ENCODE results near the gene STK16. TPM values are rescaled to one million over a fixed set of nuclear protein-coding genes. Genes with fewer than 3 reads are reported as not detected.

Gene STK16
- total RNA-seq, 1 donor, result 18.5 TPM

- H3K27me3 ChIP-seq (ENCODE audit: insufficient read depth, low read length), result no peaks in the 10 kb centered on the region
Observed at GRCh38 chr2:219220652-219221402, 24.5 kb upstream of the STK16 start.

GRCh38 chr2:219221957-219222518 is 23.2 kb upstream of the STK16 start:
- Histone ChIP-seq H3K27me3 (ENCODE audit: insufficient read depth, low read length) (no peaks in the 10 kb centered on the region), H3K4me3 (ENCODE audit: low read length) (no peak overlapping the region), H3K4me1 (ENCODE audit: insufficient read depth, low read length) (peaks cover 51% of the 10 kb centered on the region), H3K9me3 (ENCODE audit: low read depth, low read length) (no peaks in the 10 kb centered on the region)

More at GRCh38 chr2:219220652-219221402, 24.5 kb upstream of the STK16 start:
- peaks cover 45% of the 10 kb centered on the region for H3K4me1 ChIP-seq (ENCODE audit: insufficient read depth, low read length)
- H3K4me3 ChIP-seq (ENCODE audit: low read length), result no peak overlapping the region
- H3K9me3 ChIP-seq (ENCODE audit: low read depth, low read length), result no peaks in the 10 kb centered on the region

GRCh38 chr2:219223831-219224610 is 21.3 kb upstream of the STK16 start:
- Histone ChIP-seq H3K9me3 (ENCODE audit: low read depth, low read length) (no peaks in the 10 kb centered on the region), H3K4me3 (ENCODE audit: low read length) (no peak overlapping the region), H3K27me3 (ENCODE audit: insufficient read depth, low read length) (no peaks in the 10 kb centered on the region), H3K4me1 (ENCODE audit: insufficient read depth, low read length) (peaks cover 49% of the 10 kb centered on the region)

GRCh38 chr2:219225350-219225749 is 19.9 kb upstream of the STK16 start:
- peaks cover 43% of the 10 kb centered on the region for H3K4me1 ChIP-seq (ENCODE audit: insufficient read depth, low read length)
- H3K4me3 ChIP-seq (ENCODE audit: low read length), result no peak overlapping the region

GRCh38 chr2:219228041-219228910 is 17.0 kb upstream of the STK16 start:
- peaks cover 51% of the 10 kb centered on the region for H3K4me1 ChIP-seq (ENCODE audit: insufficient read depth, low read length)
- peak overlapping the region; percentile 80 for H3K4me3 ChIP-seq (ENCODE audit: low read length)
- no peaks in the 10 kb centered on the region for H3K27me3 ChIP-seq (ENCODE audit: insufficient read depth, low read length)
- no peaks in the 10 kb centered on the region for H3K9me3 ChIP-seq (ENCODE audit: low read depth, low read length)

More at GRCh38 chr2:219225350-219225749, 19.9 kb upstream of the STK16 start:
- H3K9me3 ChIP-seq (ENCODE audit: low read depth, low read length), result no peaks in the 10 kb centered on the region
- H3K27me3 ChIP-seq (ENCODE audit: insufficient read depth, low read length), result no peaks in the 10 kb centered on the region

- Histone ChIP-seq H3K4me3 (ENCODE audit: low read length) (peak overlapping the region; percentile 80), H3K9me3 (ENCODE audit: low read depth, low read length) (no peaks in the 10 kb centered on the region), H3K27me3 (ENCODE audit: insufficient read depth, low read length) (no peaks in the 10 kb centered on the region), H3K4me1 (ENCODE audit: insufficient read depth, low read length) (peaks cover 51% of the 10 kb centered on the region)
Observed at GRCh38 chr2:219228911-219229304, 16.4 kb upstream of the STK16 start.

- no peaks in the 10 kb centered on the region for H3K27me3 ChIP-seq (ENCODE audit: insufficient read depth, low read length)
- H3K4me3 ChIP-seq (ENCODE audit: low read length), result peak within 1 kb of the TSS; percentile 80
- H3K4me1 ChIP-seq (ENCODE audit: insufficient read depth, low read length), result peaks cover 51% of the 10 kb centered on the region
- H3K9me3 ChIP-seq (ENCODE audit: low read depth, low read length), result no peaks in the 10 kb centered on the region
Observed at GRCh38 chr2:219229305-219230058, 15.8 kb upstream of the STK16 start, which contains the start of the genes ANKZF1 and ATG9A. TSS of gene ANKZF1 (plus strand) at chr2:219229806. CDS start at chr2:219230258, 452 bp downstream. TSS of gene ATG9A (minus strand) at chr2:219229636. CDS start at chr2:219228024, 1,612 bp downstream.

GRCh38 chr2:219230059-219230540 is 15.2 kb upstream of the STK16 start:
- H3K4me3 ChIP-seq (ENCODE audit: low read length), result peak overlapping the region; percentile 80
- no peaks in the 10 kb centered on the region for H3K27me3 ChIP-seq (ENCODE audit: insufficient read depth, low read length)
- H3K9me3 ChIP-seq (ENCODE audit: low read depth, low read length), result no peaks in the 10 kb centered on the region
- peaks cover 46% of the 10 kb centered on the region for H3K4me1 ChIP-seq (ENCODE audit: insufficient read depth, low read length)

- H3K4me1 ChIP-seq (ENCODE audit: insufficient read depth, low read length), result peaks cover 12% of the 10 kb centered on the region
- H3K27me3 ChIP-seq (ENCODE audit: insufficient read depth, low read length), result no peaks in the 10 kb centered on the region
- H3K9me3 ChIP-seq (ENCODE audit: low read depth, low read length), result no peaks in the 10 kb centered on the region
- no peak overlapping the region for H3K4me3 ChIP-seq (ENCODE audit: low read length)
Observed at GRCh38 chr2:219234331-219234730, 10.9 kb upstream of the STK16 start.

- no peak overlapping the region for H3K4me3 ChIP-seq (ENCODE audit: low read length)
- H3K9me3 ChIP-seq (ENCODE audit: low read depth, low read length), result no peaks in the 10 kb centered on the region
- H3K4me1 ChIP-seq (ENCODE audit: insufficient read depth, low read length), result peaks cover 46% of the 10 kb centered on the region
- no peaks in the 10 kb centered on the region for H3K27me3 ChIP-seq (ENCODE audit: insufficient read depth, low read length)
Observed at GRCh38 chr2:219243291-219243761, 2.0 kb upstream of the STK16 start.

GRCh38 chr2:219244789-219245147 is 511 bp upstream of the STK16 start:
- Histone ChIP-seq H3K4me1 (ENCODE audit: insufficient read depth, low read length) (peaks cover 61% of the 10 kb centered on the region), H3K4me3 (ENCODE audit: low read length) (peak overlapping the region; percentile 81), H3K27me3 (ENCODE audit: insufficient read depth, low read length) (no peaks in the 10 kb centered on the region), H3K9me3 (ENCODE audit: low read depth, low read length) (no peaks in the 10 kb centered on the region)

- Histone ChIP-seq H3K9me3 (ENCODE audit: low read depth, low read length) (no peaks in the 10 kb centered on the region), H3K27me3 (ENCODE audit: insufficient read depth, low read length) (no peaks in the 10 kb centered on the region), H3K4me1 (ENCODE audit: insufficient read depth, low read length) (peaks cover 72% of the 10 kb centered on the region), H3K4me3 (ENCODE audit: low read length) (peak overlapping the region; percentile 81)
Observed at GRCh38 chr2:219245899-219246230, 586 bp downstream of the STK16 start.

- Histone ChIP-seq H3K4me3 (ENCODE audit: low read length) (no peak overlapping the region), H3K9me3 (ENCODE audit: low read depth, low read length) (no peaks in the 10 kb centered on the region), H3K4me1 (ENCODE audit: insufficient read depth, low read length) (peaks cover 79% of the 10 kb centered on the region), H3K27me3 (ENCODE audit: insufficient read depth, low read length) (no peaks in the 10 kb centered on the region)
Observed at GRCh38 chr2:219246559-219246958, 1.3 kb downstream of the STK16 start.

Measured in mononuclear cell (primary cell).